CD4-positive, alpha-beta T cell treated with Interleukin-10 for 1 hour (primary cell): Measurements from ENCODE around the gene NCSTN.
"Not testable (repeated sequence)": the region's sequence is repeated elsewhere in the genome, so short reads cannot be mapped to it uniquely, and the experiment has no call there.

Experiments used
- DNase-seq: peaks from one replicate; pipeline ENCODE4 v3.0.0-alpha.2; 2020

NCSTN gene

GRCh38 chr1:160374306-160375110 is 31.3 kb downstream of the NCSTN start:
- no peak for DNase-seq

- DNase-seq, result peak; percentile 8
Observed at GRCh38 chr1:160375788-160376524, 32.8 kb downstream of the NCSTN start.

GRCh38 chr1:160376525-160377131 is 33.4 kb downstream of the NCSTN start:
- DNase-seq, result peak; percentile 62

- DNase-seq, result no peak
Observed at GRCh38 chr1:160377585-160378206, 34.5 kb downstream of the NCSTN start.

- DNase-seq, result not testable (repeated sequence)
Observed at GRCh38 chr1:160384812-160385211, 41.6 kb downstream of the NCSTN start.

GRCh38 chr1:160388406-160388805 is 45.2 kb downstream of the NCSTN start:
- not testable (repeated sequence) for DNase-seq

GRCh38 chr1:160394673-160395072 is 51.5 kb downstream of the NCSTN start:
- no peak for DNase-seq

GRCh38 chr1:160397651-160398050 is 54.5 kb downstream of the NCSTN start:
- no peak for DNase-seq

GRCh38 chr1:160398823-160399222 is 55.6 kb downstream of the NCSTN start:
- no peak for DNase-seq

GRCh38 chr1:160399544-160400222 is 56.5 kb downstream of the NCSTN start:
- DNase-seq, result no peak

- DNase-seq, result peak; percentile 52
Observed at GRCh38 chr1:160400223-160400645, 57.1 kb downstream of the NCSTN start, which contains the start of gene VANGL2. Gene VANGL2, plus strand, starts transcription at chr1:160400564. Its CDS starts 15,274 bp downstream, at chr1:160415838.

GRCh38 chr1:160400646-160401486 is 57.7 kb downstream of the NCSTN start:
- peak; percentile 3 for DNase-seq

- no peak for DNase-seq
Observed at GRCh38 chr1:160401487-160401805, 58.3 kb downstream of the NCSTN start.

- no peak for DNase-seq
Observed at GRCh38 chr1:160402001-160402795, 59.0 kb downstream of the NCSTN start.

GRCh38 chr1:160403244-160403643 is 60.1 kb downstream of the NCSTN start:
- no peak for DNase-seq

- no peak for DNase-seq
Observed at GRCh38 chr1:160404094-160404493, 60.9 kb downstream of the NCSTN start.

- no peak for DNase-seq
Observed at GRCh38 chr1:160405331-160405877, 62.2 kb downstream of the NCSTN start.

GRCh38 chr1:160406131-160406968 is 63.2 kb downstream of the NCSTN start:
- DNase-seq, result no peak
